ENCODE measurements around the gene KLHL15.
"Not testable (repeated sequence)": the region's sequence is repeated elsewhere in the genome, so short reads cannot be mapped to it uniquely, and the experiment has no call there.

Gene KLHL15

GRCh38 chrX:24017674-24018073, 9.3 kb downstream of the KLHL15 start:
- no peak for DNase-seq

GRCh38 chrX:24014388-24015018, 12.5 kb downstream of the KLHL15 start:
- no peak for DNase-seq

- DNase-seq = no peak
Observed at GRCh38 chrX:24012266-24012665, 14.7 kb downstream of the KLHL15 start.

- no peak for DNase-seq
Observed at GRCh38 chrX:24005867-24006266, 21.1 kb downstream of the KLHL15 start.

- no peak for DNase-seq
Observed at GRCh38 chrX:24005028-24005427, 22.0 kb downstream of the KLHL15 start.

GRCh38 chrX:24002792-24003191, 24.2 kb downstream of the KLHL15 start:
- no peak for DNase-seq

GRCh38 chrX:24002167-24002566, 24.8 kb downstream of the KLHL15 start:
- DNase-seq = no peak

GRCh38 chrX:23999671-24000070, 27.3 kb downstream of the KLHL15 start:
- DNase-seq = no peak

GRCh38 chrX:23993012-23993633, 33.9 kb downstream of the KLHL15 start:
- DNase-seq = no peak

- no peak for DNase-seq
Observed at GRCh38 chrX:23992431-23992830, 34.6 kb downstream of the KLHL15 start.

- DNase-seq = no peak
Observed at GRCh38 chrX:23990455-23990854, 36.5 kb downstream of the KLHL15 start.

GRCh38 chrX:23989689-23990088, 37.3 kb downstream of the KLHL15 start:
- no peak for DNase-seq

- no peak for DNase-seq
Observed at GRCh38 chrX:23982891-23983290, 44.1 kb downstream of the KLHL15 start.

GRCh38 chrX:23981711-23982110, 45.3 kb downstream of the KLHL15 start:
- no peak for DNase-seq

- no peak for DNase-seq
Observed at GRCh38 chrX:23981222-23981621, 45.8 kb downstream of the KLHL15 start.

GRCh38 chrX:23980011-23980441, 47.0 kb downstream of the KLHL15 start:
- no peak for DNase-seq

- no peak for DNase-seq
Observed at GRCh38 chrX:23978491-23978890, 48.5 kb downstream of the KLHL15 start.

- DNase-seq = not testable (repeated sequence)
Observed at GRCh38 chrX:23965630-23966029, 61.4 kb downstream of the KLHL15 start.

- DNase-seq = no peak
Observed at GRCh38 chrX:23964191-23964590, 62.8 kb downstream of the KLHL15 start.

GRCh38 chrX:23959781-23960180, 67.2 kb downstream of the KLHL15 start:
- DNase-seq = no peak

- no peak for DNase-seq
Observed at GRCh38 chrX:23954396-23954795, 72.6 kb downstream of the KLHL15 start.

- no peak for DNase-seq
Observed at GRCh38 chrX:23953908-23954269, 73.1 kb downstream of the KLHL15 start.

GRCh38 chrX:23952984-23953907, 73.7 kb downstream of the KLHL15 start:
- peak; percentile 36 for DNase-seq

GRCh38 chrX:23952391-23952790, 74.6 kb downstream of the KLHL15 start:
- no peak for DNase-seq
